Measurements from ENCODE around the gene ZNF710. TPM values are rescaled to one million over a fixed set of nuclear protein-coding genes. Genes with fewer than 3 reads are reported as not detected.

The ZNF710 gene
- total RNA-seq, 1 donor from 2014 or later = 5.4 TPM

- intact Hi-C loops (cut with DNase I) = no loop called here
These were observed 16.6 kb upstream of the ZNF710 start for GRCh38 chr15:89984421-89985010.

GRCh38 chr15:89985111-89985510 is 16.0 kb upstream of the ZNF710 start:
- ATAC-seq (no peak), DNase-seq (ENCODE audit: missing footprints) (no peak)
- intact Hi-C loops (cut with DNase I) = no loop called here

More at GRCh38 chr15:89984421-89985010, 16.6 kb upstream of the ZNF710 start:
- ATAC-seq (no peak), DNase-seq (ENCODE audit: missing footprints) (no peak)

GRCh38 chr15:89991312-89991711 is 9.8 kb upstream of the ZNF710 start:
- intact Hi-C loops (cut with DNase I) = no loop called here
- no peak for DNase-seq (ENCODE audit: missing footprints)
- ATAC-seq = no peak

- intact Hi-C loops (cut with DNase I) = no loop called here
- DNase-seq (ENCODE audit: missing footprints) (no peak), ATAC-seq (no peak)
These were observed 7.8 kb upstream of the ZNF710 start for GRCh38 chr15:89993349-89993748.

- ATAC-seq (no peak), DNase-seq (ENCODE audit: missing footprints) (no peak)
- intact Hi-C loops (cut with DNase I) = no loop called here
These were observed 4.0 kb upstream of the ZNF710 start for GRCh38 chr15:89997079-89997478.

- DNase-seq (ENCODE audit: missing footprints) (no peak), ATAC-seq (no peak)
- intact Hi-C loops (cut with DNase I) = no loop called here
These were observed 2.9 kb upstream of the ZNF710 start for GRCh38 chr15:89998141-89998661.

GRCh38 chr15:89998923-89999675 is 2.0 kb upstream of the ZNF710 start:
- no peak for DNase-seq (ENCODE audit: missing footprints)
- intact Hi-C loops (cut with DNase I) = no loop called here

GRCh38 chr15:89999676-90000185 is 1.4 kb upstream of the ZNF710 start:
- DNase-seq (ENCODE audit: missing footprints) = no peak
- peak; percentile 35 for ATAC-seq
- intact Hi-C loops (cut with DNase I) = loop anchor here (2.0 kb wide), 1 partner anchor 71 kb away; no protein-coding TSS in a partner anchor

More at GRCh38 chr15:89998923-89999675, 2.0 kb upstream of the ZNF710 start:
- ATAC-seq = no peak

- ATAC-seq (peak; percentile 21), DNase-seq (ENCODE audit: missing footprints) (peak; percentile 78)
- intact Hi-C loops (cut with DNase I) = loop anchor here (2.0 kb wide), 1 partner anchor 70 kb away; no protein-coding TSS in a partner anchor
These were observed 730 bp upstream of the ZNF710 start for GRCh38 chr15:90000186-90001001.

- intact Hi-C loops (cut with DNase I) = loop anchor here (2.0 kb wide), 2 partner anchors 29 to 69 kb away; no protein-coding TSS in a partner anchor
- ATAC-seq (peak; percentile 31), DNase-seq (ENCODE audit: missing footprints) (peak; percentile 79)
These were observed 731 bp downstream of the ZNF710 start for GRCh38 chr15:90001683-90002427.

- intact Hi-C loops (cut with DNase I) = loop anchor here (2.0 kb wide), 1 partner anchor 28 kb away; no protein-coding TSS in a partner anchor
- DNase-seq (ENCODE audit: missing footprints) = peak; percentile 75
- peak; percentile 12 for ATAC-seq
These were observed 1.3 kb downstream of the ZNF710 start for GRCh38 chr15:90002428-90002844.

GRCh38 chr15:90003736-90004135 is 2.6 kb downstream of the ZNF710 start:
- ATAC-seq (no peak), DNase-seq (ENCODE audit: missing footprints) (no peak)
- intact Hi-C loops (cut with DNase I) = loop anchor here (2.0 kb wide), 1 partner anchor 27 kb away; no protein-coding TSS in a partner anchor

- intact Hi-C loops (cut with DNase I) = no loop called here
- DNase-seq (ENCODE audit: missing footprints) = no peak
These were observed 3.1 kb downstream of the ZNF710 start for GRCh38 chr15:90004252-90004651.

GRCh38 chr15:90004671-90005070 is 3.5 kb downstream of the ZNF710 start:
- no peak for ATAC-seq
- no peak for DNase-seq (ENCODE audit: missing footprints)
- intact Hi-C loops (cut with DNase I) = no loop called here

More at GRCh38 chr15:90004252-90004651, 3.1 kb downstream of the ZNF710 start:
- no peak for ATAC-seq

- no peak for ATAC-seq
- no peak for DNase-seq (ENCODE audit: missing footprints)
- intact Hi-C loops (cut with DNase I) = no loop called here
These were observed 5.3 kb downstream of the ZNF710 start for GRCh38 chr15:90006217-90007075.

- ATAC-seq (no peak), DNase-seq (ENCODE audit: missing footprints) (no peak)
- intact Hi-C loops (cut with DNase I) = no loop called here
These were observed 5.9 kb downstream of the ZNF710 start for GRCh38 chr15:90007076-90007460.

- no peak for DNase-seq (ENCODE audit: missing footprints)
- intact Hi-C loops (cut with DNase I) = no loop called here
- no peak for ATAC-seq
These were observed 7.5 kb downstream of the ZNF710 start for GRCh38 chr15:90008607-90009006.
